Nephron progenitor cell (in vitro differentiated cells): ENCODE measurements around the gene NDUFS4.

Experiments
- DNase-seq: peaks from one replicate; pipeline ENCODE4 v3.0.0; 2021
- H3K27ac Mint-ChIP-seq: 2 replicates; pipeline ENCODE4 v1.8.0; 2021; ENCODE audit warnings: mild to moderate bottlenecking, moderate library complexity, mixed read lengths
- H3K27me3 Mint-ChIP-seq: 2 replicates; pipeline ENCODE4 v1.8.0; 2021; ENCODE audit warnings: mild to moderate bottlenecking, low read depth, mixed read lengths; ENCODE audit not compliant: poor library complexity
- H3K36me3 Mint-ChIP-seq: 2 replicates; pipeline ENCODE4 v1.8.0; 2021; ENCODE audit warnings: low read depth, mixed read lengths
- H3K4me1 Mint-ChIP-seq: 2 replicates; pipeline ENCODE4 v1.8.0; 2021; ENCODE audit warnings: mixed read lengths
- H3K4me3 Mint-ChIP-seq: 2 replicates; pipeline ENCODE4 v1.8.0; 2021; ENCODE audit warnings: mild to moderate bottlenecking, moderate library complexity, mixed read lengths
- H3K9me3 Mint-ChIP-seq: 2 replicates; pipeline ENCODE4 v1.8.0; 2021; ENCODE audit warnings: mild to moderate bottlenecking, moderate library complexity, mixed read lengths
- CTCF ChIP-seq: fragments of 200-600 bp; sonication (generic); IDR thresholded peaks from 2 replicates; pipeline ENCODE4 v1.5.0; 2021; ENCODE audit warnings: antibody characterized with exemption

The NDUFS4 gene

GRCh38 chr5:53549792-53550191 is 10.6 kb upstream of the NDUFS4 start:
- Mint-ChIP-seq H3K27me3 (no peaks in the 10 kb centered on the region), H3K4me3 (no peak overlapping the region), H3K4me1 (peaks cover 33% of the 10 kb centered on the region), H3K27ac (no peak overlapping the region), H3K9me3 (no peaks in the 10 kb centered on the region), H3K36me3 (no peaks in the 10 kb centered on the region)
- no peak for DNase-seq
- TF ChIP-seq CTCF = no peak

DNA sequence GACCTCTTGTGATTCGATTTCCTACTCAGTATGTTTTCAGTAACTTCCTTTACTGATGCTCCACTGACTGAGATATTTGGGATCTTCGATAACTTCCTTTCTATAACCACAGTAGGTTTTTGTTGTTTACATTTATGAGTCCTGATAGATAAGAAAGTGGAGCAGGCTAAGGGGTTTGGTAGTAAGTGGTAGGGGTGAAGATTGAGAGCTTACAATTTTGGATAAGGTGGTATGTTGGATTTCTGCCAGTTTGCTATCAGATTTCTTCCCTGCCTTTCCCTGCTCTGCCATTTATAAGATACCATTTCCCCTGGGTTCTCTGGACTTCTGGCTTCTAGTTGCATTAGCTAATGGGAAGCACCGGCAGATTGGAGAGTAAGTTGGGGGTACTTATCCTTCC is 7.9 kb upstream of the NDUFS4 start:
- TF ChIP-seq CTCF = no peak
- Mint-ChIP-seq H3K27ac (no peak overlapping the region), H3K4me1 (peaks cover 9% of the 10 kb centered on the region), H3K27me3 (no peaks in the 10 kb centered on the region), H3K4me3 (no peak overlapping the region), H3K36me3 (no peaks in the 10 kb centered on the region), H3K9me3 (no peaks in the 10 kb centered on the region)
- DNase-seq = no peak

GRCh38 chr5:53554444-53554843 is 6.0 kb upstream of the NDUFS4 start:
- H3K4me1 Mint-ChIP-seq = peaks cover 9% of the 10 kb centered on the region
- peaks cover 18% of the 10 kb centered on the region for H3K9me3 Mint-ChIP-seq
- H3K27me3 Mint-ChIP-seq = no peaks in the 10 kb centered on the region
- no peak for TF ChIP-seq CTCF
- peaks cover 10% of the 10 kb centered on the region for H3K36me3 Mint-ChIP-seq
- no peak for DNase-seq
- no peak overlapping the region for H3K4me3 Mint-ChIP-seq
- no peak overlapping the region for H3K27ac Mint-ChIP-seq

- Mint-ChIP-seq H3K27me3 (no peaks in the 10 kb centered on the region), H3K27ac (no peak overlapping the region), H3K9me3 (peaks cover 22% of the 10 kb centered on the region), H3K4me1 (peaks cover 9% of the 10 kb centered on the region), H3K4me3 (no peak overlapping the region), H3K36me3 (peaks cover 14% of the 10 kb centered on the region)
- DNase-seq = no peak
- TF ChIP-seq CTCF = no peak
These were observed 5.3 kb upstream of the NDUFS4 start for GRCh38 chr5:53555160-53555559.

DNA sequence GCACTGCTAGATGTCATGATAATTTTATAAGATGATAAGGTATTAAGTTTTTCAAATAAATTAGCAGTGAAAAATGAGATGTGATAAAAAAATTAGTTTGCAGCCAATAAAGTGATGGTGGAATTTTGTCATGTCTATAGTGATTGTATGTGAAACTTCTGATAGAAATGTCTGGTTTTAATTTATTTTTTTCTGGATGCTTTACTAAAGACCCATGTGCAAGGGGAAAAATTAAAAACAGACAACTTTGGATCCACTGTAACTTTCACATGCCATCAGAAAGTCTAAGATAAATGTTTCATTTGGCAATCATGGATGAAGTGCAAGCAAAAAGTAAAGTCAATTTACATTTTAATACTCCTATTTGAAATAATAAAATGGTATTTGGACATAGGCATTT is 4.4 kb upstream of the NDUFS4 start:
- no peak for TF ChIP-seq CTCF
- Mint-ChIP-seq H3K4me1 (peaks cover 18% of the 10 kb centered on the region), H3K4me3 (no peak overlapping the region), H3K9me3 (peaks cover 25% of the 10 kb centered on the region), H3K27ac (no peak overlapping the region), H3K36me3 (peaks cover 14% of the 10 kb centered on the region), H3K27me3 (no peaks in the 10 kb centered on the region)
- DNase-seq = no peak

DNA sequence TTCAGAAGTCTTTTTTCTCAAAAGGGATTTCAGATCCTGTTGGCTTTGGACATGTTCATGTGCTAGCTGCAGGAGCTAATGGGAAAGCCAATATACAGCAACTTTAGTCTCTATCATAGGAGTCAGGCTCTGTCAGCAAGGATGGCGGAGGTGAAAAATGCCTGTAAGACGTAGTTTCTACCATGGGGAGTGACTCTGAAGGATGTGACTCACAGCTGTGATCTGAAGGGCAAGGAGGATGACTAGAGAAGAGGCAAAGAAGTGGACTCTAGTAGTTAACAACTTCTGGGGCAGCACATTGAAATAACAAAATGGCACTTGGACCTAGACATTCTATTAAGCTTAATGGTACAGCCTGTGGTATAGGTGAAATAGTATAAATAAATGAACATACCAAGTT is 3.1 kb upstream of the NDUFS4 start:
- no peak overlapping the region for H3K27ac Mint-ChIP-seq
- DNase-seq = no peak
- H3K9me3 Mint-ChIP-seq = peaks cover 25% of the 10 kb centered on the region
- peaks cover 30% of the 10 kb centered on the region for H3K4me1 Mint-ChIP-seq
- peaks cover 23% of the 10 kb centered on the region for H3K36me3 Mint-ChIP-seq
- no peak overlapping the region for H3K4me3 Mint-ChIP-seq
- no peaks in the 10 kb centered on the region for H3K27me3 Mint-ChIP-seq
- TF ChIP-seq CTCF = no peak
